Stomach (tissue), 9 donors: ENCODE results near the gene SYNC. TPM values are rescaled to one million over a fixed set of nuclear protein-coding genes. Genes with fewer than 3 reads are reported as not detected.
A peak's percentile ranks its signal among the peaks of the same experiment; 100 is the strongest.

Experiments
- DNase-seq, 2 donors: peaks; one replicate each; pipeline versions ENCODE4 v3.0.0 to v3.0.0-alpha.2; 2013 to 2019
- H3K27ac ChIP-seq, 5 donors: fragments of 200-600 bp in 4 of 5; sonication (generic) in 4 of 5; one replicate each; pipeline ENCODE4 v1.5.1; 2013 to 2019; ENCODE audit warnings: mild to moderate bottlenecking in 1 of 5, moderate library complexity in 1 of 5
- H3K27me3 ChIP-seq, 3 donors: fragments of 200-600 bp; sonication (generic); one replicate each; pipeline ENCODE4 v1.5.1; 2017 to 2019; ENCODE audit warnings: mixed run types in 1 of 3
- H3K36me3 ChIP-seq, 4 donors: fragments of 200-600 bp; sonication (generic); 1 replicate in 3 of 4; 2 replicates in 1 of 4; pipeline ENCODE4 v1.5.1; 2016 to 2019
- H3K4me1 ChIP-seq, 4 donors: fragments of 200-600 bp; sonication (generic); one replicate each; pipeline ENCODE4 v1.5.1; 2016 to 2019
- H3K4me3 ChIP-seq, 4 donors: fragments of 200-600 bp; sonication (generic) in 3 of 4; one replicate each; pipeline ENCODE4 v1.5.1; 2016 to 2019; ENCODE audit warnings: mild to moderate bottlenecking in 1 of 4
- H3K9me3 ChIP-seq, 4 donors: fragments of 200-600 bp; sonication (generic); one replicate each; pipeline ENCODE4 v1.5.1; 2016 to 2019
- EP300 ChIP-seq: sonication (generic); formaldehyde crosslinking; IDR thresholded peaks from one replicate; pipeline ENCODE4 v1.6.1; 2017; ENCODE audit warnings: antibody characterized with exemption
- POLR2A ChIP-seq, 4 donors: fragments of 450-650 bp; IDR thresholded peaks; one replicate each; pipeline ENCODE4 v1.6.1; 2016; ENCODE audit warnings: antibody characterized with exemption in 4 of 4, control low read depth in 2 of 4, mild to moderate bottlenecking in 1 of 4, moderate library complexity in 1 of 4
- POLR2AphosphoS5 ChIP-seq, 3 donors: sonication (generic); formaldehyde crosslinking; IDR thresholded peaks; one replicate each; pipeline ENCODE4 v1.6.1; 2016; ENCODE audit warnings: antibody characterized with exemption in 3 of 3
- WGBS, 5 donors: extraction: QIAGEN DNeasy Blood & Tissue Kit in 3 of 5; methylation state at CpG; one replicate each; pipeline versions ENCODE4 v1.1.5 to v1.1.7; 2013 to 2018; 5-methylcytosine and 5-hydroxymethylcytosine counted together
- intact Hi-C: fragments of 100-400 bp; cut with DNase I; formaldehyde crosslinking; loops from one replicate; pipeline ENCODE4 v1.15.1; 2023; ENCODE audit warnings: low total_unique reads
- polyA plus RNA-seq, 3 donors: library from polyadenylated mRNA; stranded (reverse); fragments of 200-250 nt; gene quantifications; one replicate each; pipeline ENCODE4 v1.2.3, GENCODE V29; 2013
- total RNA-seq, 5 donors: library from RNA; depleted of rRNA; stranded (reverse); fragments of >200 nt; gene quantifications; one replicate each; pipeline versions ENCODE4 v1.1.0 to v1.2.3, GENCODE V29; 2014 to 2016
- TF ChIP-seq, protein P1 (sequence below), 7 experiments: fragments of 450-650 bp in 4 of 7; fragments of 200-600 bp in 3 of 7; sonication (generic) in 3 of 7; IDR thresholded peaks; one replicate each; pipeline ENCODE4 v1.5.1; 2016 to 2019; ENCODE audit warnings: antibody characterized with exemption in 7 of 7, control low read depth in 2 of 7, mild to moderate bottlenecking in 1 of 7
- donor health status: healthy with polysubstance abuse.
- donor health status: Bipolar disorder and iron deficiency.
- donor health status: healthy.

Gene SYNC
- total and polyA plus RNA-seq, 8 donors = 5.5 to 38.5 (median 14.0) TPM

DNA sequence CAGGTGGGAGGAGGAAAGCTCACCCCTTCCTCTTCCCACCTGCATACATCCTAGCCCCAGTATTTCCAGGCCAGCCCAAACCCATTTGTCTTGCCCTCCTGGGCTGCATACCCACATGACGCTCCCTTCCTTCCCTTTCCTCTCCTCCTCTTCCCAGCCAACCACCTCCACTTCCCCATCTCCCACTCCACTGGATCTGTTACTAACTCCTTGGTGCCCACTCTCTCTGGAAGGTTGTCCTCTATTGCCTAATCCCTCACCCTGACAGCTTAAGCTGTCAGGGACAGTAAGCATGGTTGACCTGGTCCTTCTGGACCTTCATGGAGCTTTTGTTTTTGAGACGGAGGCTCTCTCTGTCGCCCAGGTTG is 23.0 kb upstream of the SYNC start:
- Histone ChIP-seq H3K4me3 (no peak overlapping the region), H3K27me3 (no peaks in the 10 kb centered on the region), H3K9me3 (no peaks in the 10 kb centered on the region), H3K27ac (peak overlapping the region in 1 of 5 donors; percentile 30), H3K4me1 (peaks cover 11 to 16% (median 15%) of the 10 kb centered on the region in 4 donors), H3K36me3 (no peaks in the 10 kb centered on the region)
- intact Hi-C loops = no loop called here
- WGBS, 5 donors = 89 to 97% (median 92%) methylated on average over 3 of the region's 3 CpGs
- DNase-seq = no peak
- TF ChIP-seq POLR2A (IDR thresholded peaks at IDR 0.05) (no peak), EP300 (no peak), POLR2AphosphoS5 (IDR thresholded peaks at IDR 0.05) (no peak)
- TF ChIP-seq, protein P1, sequence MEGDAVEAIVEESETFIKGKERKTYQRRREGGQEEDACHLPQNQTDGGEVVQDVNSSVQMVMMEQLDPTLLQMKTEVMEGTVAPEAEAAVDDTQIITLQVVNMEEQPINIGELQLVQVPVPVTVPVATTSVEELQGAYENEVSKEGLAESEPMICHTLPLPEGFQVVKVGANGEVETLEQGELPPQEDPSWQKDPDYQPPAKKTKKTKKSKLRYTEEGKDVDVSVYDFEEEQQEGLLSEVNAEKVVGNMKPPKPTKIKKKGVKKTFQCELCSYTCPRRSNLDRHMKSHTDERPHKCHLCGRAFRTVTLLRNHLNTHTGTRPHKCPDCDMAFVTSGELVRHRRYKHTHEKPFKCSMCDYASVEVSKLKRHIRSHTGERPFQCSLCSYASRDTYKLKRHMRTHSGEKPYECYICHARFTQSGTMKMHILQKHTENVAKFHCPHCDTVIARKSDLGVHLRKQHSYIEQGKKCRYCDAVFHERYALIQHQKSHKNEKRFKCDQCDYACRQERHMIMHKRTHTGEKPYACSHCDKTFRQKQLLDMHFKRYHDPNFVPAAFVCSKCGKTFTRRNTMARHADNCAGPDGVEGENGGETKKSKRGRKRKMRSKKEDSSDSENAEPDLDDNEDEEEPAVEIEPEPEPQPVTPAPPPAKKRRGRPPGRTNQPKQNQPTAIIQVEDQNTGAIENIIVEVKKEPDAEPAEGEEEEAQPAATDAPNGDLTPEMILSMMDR (IDR thresholded peaks at IDR 0.05) = no peak

DNA sequence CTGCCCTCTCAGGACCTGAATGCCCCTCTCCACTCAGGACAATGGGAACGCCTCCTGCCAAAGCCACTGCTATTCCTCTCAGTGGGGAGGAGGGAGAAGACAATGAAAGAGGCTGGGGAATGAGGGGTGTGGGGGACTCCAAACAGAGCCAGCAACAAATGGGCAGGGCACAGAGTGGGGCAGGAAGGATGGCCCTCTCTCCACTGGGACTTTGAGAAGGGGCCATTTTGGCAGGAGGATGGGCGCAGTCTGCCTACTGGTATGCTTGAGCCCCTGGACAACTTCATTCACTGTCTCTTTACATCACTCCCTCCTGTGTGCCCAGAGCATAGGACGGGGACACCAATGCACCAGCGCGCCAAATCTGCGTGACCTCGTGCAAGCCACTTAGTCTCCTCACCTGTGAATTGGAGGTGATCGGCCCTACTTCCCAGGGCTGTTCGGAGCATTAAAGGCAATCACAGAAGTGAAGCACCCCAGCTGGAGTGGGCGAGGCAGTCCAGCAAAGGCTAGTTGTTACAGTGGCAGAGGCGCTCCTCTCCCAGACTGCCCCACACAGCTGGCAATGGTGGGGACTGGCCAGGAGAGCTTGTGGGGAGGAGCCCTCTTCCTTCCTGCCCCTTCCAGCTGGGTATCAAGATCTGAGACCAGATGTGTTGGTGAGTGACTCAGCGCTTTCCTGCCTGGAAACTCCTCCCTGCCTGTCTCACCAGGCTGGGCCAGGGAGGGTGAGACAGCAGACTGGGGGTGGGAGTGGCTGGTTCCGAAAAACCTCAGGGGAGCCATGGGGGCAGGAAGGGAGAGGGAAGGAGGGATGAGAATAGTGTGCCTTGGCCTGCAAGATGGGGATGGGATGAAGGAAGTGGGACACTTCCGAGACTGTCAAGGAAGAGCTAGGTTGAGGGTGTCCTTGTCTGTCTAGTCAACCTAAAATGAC is 22.4 kb upstream of the SYNC start:
- peaks cover 11 to 15% (median 13%) of the 10 kb centered on the region in 4 donors for H3K4me1 ChIP-seq
- intact Hi-C loops = no loop called here

GRCh38 chr1:32719681-32720275 is 17.2 kb upstream of the SYNC start:
- intact Hi-C loops = no loop called here
- no peaks in the 10 kb centered on the region for H3K27me3 ChIP-seq
- no peaks in the 10 kb centered on the region for H3K9me3 ChIP-seq
- DNase-seq = no peak
- H3K4me1 ChIP-seq = peaks cover 9 to 25% (median 15%) of the 10 kb centered on the region in 4 donors
- H3K4me3 ChIP-seq = no peak overlapping the region
- TF ChIP-seq POLR2A (IDR thresholded peaks at IDR 0.05) = no peak
- TF ChIP-seq, protein P1 (IDR thresholded peaks at IDR 0.05) = no peak
- no peak for TF ChIP-seq EP300
- TF ChIP-seq POLR2AphosphoS5 (IDR thresholded peaks at IDR 0.05) = no peak
- no peaks in the 10 kb centered on the region for H3K36me3 ChIP-seq
- WGBS, 5 donors = 73 to 93% (median 81%) methylated on average over 3 to 4 of the region's 4 CpGs
- H3K27ac ChIP-seq = no peak overlapping the region

More for the DNA sequence above, 22.4 kb upstream of the SYNC start:
- 35 to 56% (median 54%) methylated on average over 11 to 14 of the region's 14 CpGs for WGBS, 5 donors
- DNase-seq = peak; percentile 58 to 80
- Histone ChIP-seq H3K9me3 (no peaks in the 10 kb centered on the region), H3K27ac (peak overlapping the region in 2 of 5 donors; percentile 8 to 30), H3K27me3 (no peaks in the 10 kb centered on the region), H3K4me3 (no peak overlapping the region), H3K36me3 (no peaks in the 10 kb centered on the region)
- TF ChIP-seq, protein P1 (IDR thresholded peaks at IDR 0.05) = no peak
- TF ChIP-seq EP300 (no peak), POLR2AphosphoS5 (IDR thresholded peaks at IDR 0.05) (peak in 2 of 3 donors; percentile 9 to 84), POLR2A (IDR thresholded peaks at IDR 0.05) (no peak)

GRCh38 chr1:32718527-32718926 is 16.0 kb upstream of the SYNC start:
- Histone ChIP-seq H3K9me3 (no peaks in the 10 kb centered on the region), H3K36me3 (no peaks in the 10 kb centered on the region), H3K27me3 (no peaks in the 10 kb centered on the region), H3K4me1 (peaks cover 6 to 21% (median 13%) of the 10 kb centered on the region in 4 donors), H3K27ac (no peak overlapping the region), H3K4me3 (no peak overlapping the region)
- 84 to 100% (median 94%) methylated on average over 1 of the region's 1 CpG for WGBS, 5 donors
- TF ChIP-seq POLR2A (IDR thresholded peaks at IDR 0.05) = no peak
- no peak for TF ChIP-seq POLR2AphosphoS5 (IDR thresholded peaks at IDR 0.05)
- TF ChIP-seq, protein P1 (IDR thresholded peaks at IDR 0.05) = no peak
- TF ChIP-seq EP300 = no peak
- intact Hi-C loops = no loop called here
- no peak for DNase-seq
